Activated CD4-positive, alpha-beta T cell treated with anti-CD3 and anti-CD28 coated beads, Interleukin-2, amount 10 ng/mL, durations not matched to agents 7 days and 5 days (primary cell): Measurements from ENCODE around the gene ATG9A. TPM values are rescaled to one million over a fixed set of nuclear protein-coding genes. Genes with fewer than 3 reads are reported as not detected.
"Not testable (repeated sequence)": the region's sequence is repeated elsewhere in the genome, so short reads cannot be mapped to it uniquely, and the experiment has no call there.

Experiments
- CTCF ChIA-PET: fragments of 350-600 bp; sonication (Branson Sonifier 250); formaldehyde crosslinking; loops from one replicate; lab custom pipeline; 2021; ENCODE audit warnings: antibody characterized with exemption; lab: Charles Lee
- POLR2A ChIA-PET: fragments of 350-600 bp; sonication (Branson Sonifier 250); formaldehyde crosslinking; loops from one replicate; lab custom pipeline; 2021; ENCODE audit warnings: antibody characterized with exemption; lab: Charles Lee
- DNase-seq: peaks from one replicate; pipeline ENCODE4 v3.0.0-alpha.2; 2020
- H3K27ac Mint-ChIP-seq: one replicate; pipeline ENCODE4 v1.8.0; 2021; ENCODE audit warnings: mild to moderate bottlenecking, moderate library complexity, mixed read lengths
- H3K27me3 Mint-ChIP-seq: one replicate; pipeline ENCODE4 v1.8.0; 2021; ENCODE audit warnings: mixed read lengths
- H3K36me3 Mint-ChIP-seq: one replicate; pipeline ENCODE4 v1.8.0; 2021; ENCODE audit warnings: low read depth, mixed read lengths
- H3K4me1 Mint-ChIP-seq: one replicate; pipeline ENCODE4 v1.8.0; 2021; ENCODE audit warnings: mixed read lengths
- H3K4me3 Mint-ChIP-seq: one replicate; pipeline ENCODE4 v1.8.0; 2021; ENCODE audit warnings: mild to moderate bottlenecking, moderate library complexity, mixed read lengths
- H3K9me3 Mint-ChIP-seq: one replicate; pipeline ENCODE4 v1.8.0; 2021; ENCODE audit warnings: mixed read lengths
- total RNA-seq, 2 experiments: library from RNA; stranded (reverse); gene quantifications; one replicate each; pipeline ENCODE4 v1.2.3, GENCODE V29; 2021

ATG9A gene
- total RNA-seq, 2 experiments from 2014 or later, result 48.5 to 52.9 TPM

DNA sequence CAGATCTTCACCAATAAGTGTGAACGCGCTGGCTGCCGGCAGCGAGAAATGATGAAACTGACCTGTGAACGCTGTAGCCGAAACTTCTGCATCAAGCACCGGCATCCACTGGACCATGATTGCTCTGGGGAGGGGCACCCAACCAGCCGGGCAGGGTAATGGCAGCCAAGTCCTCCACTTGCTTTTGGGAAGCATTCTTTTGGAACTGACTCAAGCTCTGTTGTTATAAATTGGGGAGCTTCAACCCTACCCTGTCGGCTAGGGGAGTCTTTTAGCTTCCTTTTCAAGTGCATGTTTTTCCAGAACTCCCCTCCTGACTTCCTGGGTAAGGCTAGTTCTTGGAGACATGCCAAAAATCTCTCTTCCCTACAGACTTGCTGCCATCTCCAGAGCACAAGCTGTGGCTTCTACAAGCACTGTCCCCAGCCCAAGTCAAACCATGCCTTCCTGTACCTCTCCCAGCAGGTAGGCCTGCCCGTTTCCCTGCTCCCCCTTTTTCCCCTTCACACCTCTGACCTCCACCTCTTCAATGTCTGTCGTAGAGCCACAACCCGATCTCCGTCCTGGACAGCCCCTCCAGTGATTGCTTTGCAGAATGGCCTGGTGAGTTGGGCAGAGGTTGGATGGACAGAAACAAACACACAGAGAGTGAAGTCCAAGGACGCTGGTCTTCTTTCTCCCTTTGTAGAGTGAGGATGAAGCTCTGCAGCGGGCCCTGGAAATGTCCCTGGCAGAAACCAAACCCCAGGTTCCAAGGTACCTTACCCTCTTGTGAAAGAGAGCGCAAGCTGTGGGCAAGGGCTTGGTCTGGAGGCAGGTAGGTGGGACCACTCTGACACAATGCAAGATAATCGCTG, 21.3 kb downstream of the ATG9A start:
- ChIA-PET POLR2A (interaction anchor here (0.6 kb wide), 1 partner anchor 15 kb away, joined by 7 read pairs; no protein-coding TSS in a partner anchor), CTCF (interaction anchor here (0.8 to 2.0 kb wide), 11 partner anchors 9 to 312 kb away, joined by 3 to 6 read pairs (median 4); partner anchors contain the start of genes CNPPD1 and TUBA4B)
- Mint-ChIP-seq H3K36me3 (peaks cover 20% of the 10 kb centered on the region), H3K9me3 (peaks cover 3% of the 10 kb centered on the region), H3K4me1 (peaks cover 58% of the 10 kb centered on the region), H3K27me3 (no peaks in the 10 kb centered on the region), H3K27ac (peak overlapping the region; percentile 95), H3K4me3 (peak overlapping the region; percentile 80)
- DNase-seq, result no peak

DNA sequence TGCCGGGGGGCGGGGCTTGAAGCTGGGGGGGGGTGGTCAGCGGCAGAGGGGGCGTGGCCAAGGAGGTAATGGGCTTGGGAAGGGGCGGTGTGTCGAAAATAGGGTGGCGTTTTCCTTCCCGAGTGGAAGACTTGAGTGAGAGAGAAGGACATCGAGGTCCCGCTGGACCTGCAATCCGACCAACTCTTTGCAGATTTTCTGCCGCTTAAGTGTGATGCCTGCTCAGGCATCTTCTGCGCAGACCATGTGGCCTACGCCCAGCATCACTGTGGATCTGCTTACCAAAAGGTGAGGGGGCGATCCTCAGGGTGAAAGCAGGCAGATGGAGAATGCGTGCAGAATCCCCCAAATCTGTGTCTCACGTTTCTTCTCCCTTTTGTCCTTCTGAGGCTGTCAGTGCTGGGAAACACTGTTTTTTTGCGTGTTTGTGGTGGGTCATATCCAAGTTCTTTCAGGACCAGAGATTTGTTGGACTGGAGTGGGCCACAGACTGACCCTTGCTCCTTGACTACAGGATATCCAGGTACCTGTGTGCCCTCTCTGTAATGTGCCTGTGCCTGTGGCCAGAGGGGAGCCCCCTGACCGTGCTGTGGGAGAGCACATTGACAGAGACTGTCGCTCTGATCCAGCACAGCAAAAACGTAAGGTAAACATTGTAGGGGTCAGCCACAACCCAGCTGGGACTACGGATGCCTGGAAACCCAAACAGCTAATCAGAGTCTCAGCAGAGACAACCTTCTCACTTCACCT, 22.1 kb downstream of the ATG9A start:
- Mint-ChIP-seq H3K4me1 (peaks cover 58% of the 10 kb centered on the region), H3K36me3 (peaks cover 20% of the 10 kb centered on the region), H3K4me3 (peak overlapping the region; percentile 80), H3K9me3 (peaks cover 3% of the 10 kb centered on the region), H3K27me3 (no peaks in the 10 kb centered on the region), H3K27ac (peak overlapping the region; percentile 95)
- DNase-seq, result no peak
- ChIA-PET POLR2A (interaction anchor here (0.6 to 1.4 kb wide), 2 partner anchors 14 to 27 kb away, joined by 4 to 7 read pairs; no protein-coding TSS in a partner anchor), CTCF (interaction anchor here (0.9 to 2.0 kb wide), 10 partner anchors 10 to 311 kb away, joined by 3 to 13 read pairs (median 4); partner anchors contain the start of genes GLB1L, STK16 and TUBA4B)

DNA sequence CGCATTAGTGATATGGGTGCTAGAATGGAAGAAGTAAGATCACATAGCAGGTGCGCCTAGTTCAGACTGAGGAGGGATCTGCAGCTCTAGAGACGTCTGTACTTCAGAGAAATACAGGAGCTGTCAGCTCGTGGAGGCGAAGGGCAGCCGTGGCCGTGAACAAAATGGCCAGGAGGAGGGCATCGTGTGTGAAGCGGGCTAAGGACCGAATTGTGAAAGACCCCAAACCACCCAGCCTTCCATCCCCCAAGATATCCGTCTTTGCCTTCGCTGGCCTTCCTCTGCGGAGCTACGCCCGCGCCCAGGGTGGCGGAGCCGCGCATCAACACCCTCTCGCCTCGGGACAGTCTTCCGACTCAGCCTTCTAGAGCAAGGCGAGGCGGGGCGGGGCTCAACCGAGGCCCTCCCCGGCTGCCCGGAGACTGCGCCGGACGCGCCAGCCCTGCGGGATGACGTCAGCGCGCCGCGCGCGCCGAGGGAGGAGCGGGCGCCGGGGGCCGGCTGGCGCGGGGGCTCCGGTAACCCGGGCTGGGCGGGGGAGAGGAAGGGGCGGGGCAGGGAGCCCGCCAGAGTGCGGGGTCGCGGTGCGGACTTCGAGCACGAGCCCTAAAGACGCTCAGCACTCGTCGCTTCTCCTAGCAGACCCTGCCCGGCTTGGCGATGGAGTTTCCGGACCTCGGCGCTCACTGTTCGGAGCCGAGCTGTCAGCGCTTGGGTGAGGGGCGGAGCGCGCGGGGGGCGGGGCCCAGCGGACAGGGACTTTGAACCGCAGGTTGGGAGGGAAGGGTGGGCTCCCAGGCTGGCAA, 22.9 kb downstream of the ATG9A start, which contains the start of gene ZFAND2B:
Gene ZFAND2B, plus strand, starts transcription at position 455 of the 806 bp plus-strand sequence. Its CDS starts 206 bp downstream, at position 661.
- Mint-ChIP-seq H3K9me3 (peaks cover 3% of the 10 kb centered on the region), H3K27ac (peak within 1 kb of the TSS; percentile 95), H3K27me3 (no peaks in the 10 kb centered on the region), H3K36me3 (peaks cover 16% of the 10 kb centered on the region), H3K4me1 (peaks cover 52% of the 10 kb centered on the region), H3K4me3 (peak within 1 kb of the TSS; percentile 80)
- ChIA-PET POLR2A (interaction anchor here (0.5 to 1.4 kb wide), 4 partner anchors 21 to 26 kb away, joined by 3 to 4 read pairs (median 4); partner anchors contain the start of genes ANKZF1 and ATG9A), CTCF (interaction anchor here (1.1 to 2.0 kb wide), 10 partner anchors 10 to 88 kb away, joined by 3 to 13 read pairs (median 4); partner anchors contain the start of genes CNPPD1, GLB1L, STK16 and TUBA4B)
- peak; percentile 95 for DNase-seq

DNA sequence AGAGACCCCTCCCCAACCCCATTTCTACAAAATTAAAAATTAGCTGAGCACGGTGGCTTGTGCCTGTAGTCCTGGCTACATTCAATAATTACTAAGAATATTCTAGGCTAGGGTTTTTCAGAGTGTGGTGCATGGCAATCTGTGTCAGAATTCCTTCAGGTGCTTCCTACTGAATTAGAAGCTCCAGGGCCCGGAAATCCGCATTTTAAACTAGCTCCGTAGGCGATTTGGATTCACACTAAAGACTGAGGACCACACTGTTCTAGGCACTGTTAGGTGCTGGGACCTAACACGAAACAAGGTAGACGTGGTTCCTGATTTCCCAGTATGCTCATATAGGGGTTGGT, 23.5 kb downstream of the ATG9A start:
- Mint-ChIP-seq H3K27ac (peak overlapping the region; percentile 95), H3K27me3 (no peaks in the 10 kb centered on the region), H3K4me3 (peak overlapping the region; percentile 80), H3K4me1 (peaks cover 46% of the 10 kb centered on the region), H3K9me3 (peaks cover 3% of the 10 kb centered on the region), H3K36me3 (peaks cover 16% of the 10 kb centered on the region)
- ChIA-PET CTCF (interaction anchor here (1.2 to 1.9 kb wide), 8 partner anchors 10 to 89 kb away, joined by 3 to 13 read pairs (median 4); partner anchors contain the start of gene CNPPD1), POLR2A (interaction anchor here (1.2 to 1.4 kb wide), 3 partner anchors 24 to 26 kb away, joined by 3 to 4 read pairs (median 4); partner anchors contain the start of genes ANKZF1 and ATG9A)
- DNase-seq, result no peak

DNA sequence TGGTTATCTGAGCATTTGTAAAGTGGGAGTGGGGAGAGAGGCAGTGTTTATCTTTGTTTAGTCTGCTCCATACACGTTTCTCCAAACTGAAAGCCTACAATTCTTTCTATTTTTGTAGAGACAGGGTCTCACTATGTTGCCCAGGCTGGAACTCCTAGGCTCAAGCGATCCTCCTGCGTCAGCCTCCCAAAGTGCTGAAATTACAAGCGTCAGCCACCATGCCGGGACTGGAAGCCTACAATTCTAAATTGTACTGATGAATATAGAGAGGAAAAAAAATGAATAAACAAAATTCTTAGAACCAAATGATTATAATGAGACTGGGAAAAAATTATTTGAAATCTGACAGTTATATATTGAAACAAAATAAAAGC, 24.3 kb downstream of the ATG9A start:
- Mint-ChIP-seq H3K27ac (peak overlapping the region; percentile 64), H3K36me3 (peaks cover 16% of the 10 kb centered on the region), H3K4me3 (peak overlapping the region; percentile 80), H3K27me3 (no peaks in the 10 kb centered on the region), H3K9me3 (peaks cover 3% of the 10 kb centered on the region), H3K4me1 (peaks cover 45% of the 10 kb centered on the region)
- ChIA-PET CTCF (interaction anchor here (0.6 to 1.8 kb wide), 5 partner anchors 9 to 307 kb away, joined by 3 to 5 read pairs (median 4); partner anchors contain the start of gene CNPPD1), POLR2A (no interaction called here)
- no peak for DNase-seq

DNA sequence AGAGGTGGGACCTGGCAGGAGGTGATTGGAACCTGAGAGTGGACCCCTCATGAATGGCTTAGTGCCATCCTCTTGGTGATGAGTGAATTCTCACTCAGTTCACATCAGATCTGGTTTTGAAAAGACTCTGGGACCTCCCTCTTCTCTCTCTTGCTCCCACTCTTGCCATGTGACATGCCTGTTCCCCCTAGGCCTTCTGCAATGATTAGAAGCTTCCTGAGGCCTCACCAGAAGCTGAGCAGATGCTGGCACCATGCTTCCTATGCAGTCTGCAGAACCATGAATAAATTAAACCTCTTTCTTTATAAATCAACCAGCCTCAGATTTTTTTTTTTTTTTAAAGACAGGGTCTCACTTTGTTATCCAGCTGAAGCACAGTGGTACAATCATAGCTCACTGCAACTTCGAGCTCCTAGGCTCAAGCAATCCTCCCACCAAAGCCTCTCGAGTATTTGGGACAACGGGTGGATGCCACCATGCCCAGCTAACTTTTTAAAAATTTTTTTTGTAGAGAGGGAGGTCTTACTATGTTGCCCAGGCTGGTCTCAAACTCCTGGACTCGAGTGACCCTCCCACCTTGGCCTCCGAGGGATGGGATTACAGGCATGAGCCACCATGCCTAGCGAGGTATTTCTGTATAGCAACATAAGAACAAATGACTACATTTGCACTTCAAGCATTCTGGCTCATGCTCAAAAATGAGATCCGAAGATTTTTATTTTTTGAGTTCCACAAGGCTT, 24.8 kb downstream of the ATG9A start:
- Mint-ChIP-seq H3K9me3 (peaks cover 3% of the 10 kb centered on the region), H3K4me3 (no peak overlapping the region)

DNA sequence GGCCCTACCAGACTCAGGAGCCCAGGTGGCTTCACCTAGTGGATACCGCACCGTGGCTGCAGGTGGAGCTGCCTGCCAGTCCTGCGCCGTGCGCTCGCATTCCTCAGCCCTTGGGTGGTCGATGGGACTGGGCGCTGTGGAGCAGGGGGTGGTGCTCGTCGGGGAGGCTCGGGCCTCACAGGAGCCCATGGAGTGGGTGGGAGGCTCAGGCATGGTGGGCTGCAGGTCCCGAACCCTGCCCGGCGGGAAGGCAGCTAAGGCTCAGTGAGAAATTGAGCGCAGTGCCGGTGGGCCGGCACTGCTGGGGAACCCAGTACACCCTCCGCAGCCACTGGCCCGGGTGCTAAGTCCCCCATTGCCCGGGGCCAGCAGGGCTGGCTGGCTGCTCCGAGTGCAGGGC, 28.1 kb downstream of the ATG9A start:
- DNase-seq, H3K36me3 Mint-ChIP-seq, POLR2A ChIA-PET, H3K4me3 Mint-ChIP-seq, H3K27me3 Mint-ChIP-seq, H3K9me3 Mint-ChIP-seq, H3K27ac Mint-ChIP-seq: not testable (repeated sequence)
- CTCF ChIA-PET, result interaction anchor here (1.0 to 7.5 kb wide), 3 partner anchors 19 to 97 kb away, joined by 3 to 40 read pairs (median 5); no protein-coding TSS in a partner anchor
- H3K4me1 Mint-ChIP-seq, result peaks cover 12% of the 10 kb centered on the region

More for the DNA sequence above, 24.8 kb downstream of the ATG9A start:
- Mint-ChIP-seq H3K36me3 (peaks cover 15% of the 10 kb centered on the region), H3K27ac (peak overlapping the region; percentile 25), H3K27me3 (no peaks in the 10 kb centered on the region), H3K4me1 (peaks cover 40% of the 10 kb centered on the region)
- POLR2A ChIA-PET, result interaction anchor here (0.7 kb wide), 1 partner anchor 19 kb away, joined by 4 read pairs; no protein-coding TSS in a partner anchor
- DNase-seq, result no peak
- CTCF ChIA-PET, result interaction anchor here (0.6 to 1.2 kb wide), 5 partner anchors 10 to 306 kb away, joined by 3 to 4 read pairs (median 3); no protein-coding TSS in a partner anchor

DNA sequence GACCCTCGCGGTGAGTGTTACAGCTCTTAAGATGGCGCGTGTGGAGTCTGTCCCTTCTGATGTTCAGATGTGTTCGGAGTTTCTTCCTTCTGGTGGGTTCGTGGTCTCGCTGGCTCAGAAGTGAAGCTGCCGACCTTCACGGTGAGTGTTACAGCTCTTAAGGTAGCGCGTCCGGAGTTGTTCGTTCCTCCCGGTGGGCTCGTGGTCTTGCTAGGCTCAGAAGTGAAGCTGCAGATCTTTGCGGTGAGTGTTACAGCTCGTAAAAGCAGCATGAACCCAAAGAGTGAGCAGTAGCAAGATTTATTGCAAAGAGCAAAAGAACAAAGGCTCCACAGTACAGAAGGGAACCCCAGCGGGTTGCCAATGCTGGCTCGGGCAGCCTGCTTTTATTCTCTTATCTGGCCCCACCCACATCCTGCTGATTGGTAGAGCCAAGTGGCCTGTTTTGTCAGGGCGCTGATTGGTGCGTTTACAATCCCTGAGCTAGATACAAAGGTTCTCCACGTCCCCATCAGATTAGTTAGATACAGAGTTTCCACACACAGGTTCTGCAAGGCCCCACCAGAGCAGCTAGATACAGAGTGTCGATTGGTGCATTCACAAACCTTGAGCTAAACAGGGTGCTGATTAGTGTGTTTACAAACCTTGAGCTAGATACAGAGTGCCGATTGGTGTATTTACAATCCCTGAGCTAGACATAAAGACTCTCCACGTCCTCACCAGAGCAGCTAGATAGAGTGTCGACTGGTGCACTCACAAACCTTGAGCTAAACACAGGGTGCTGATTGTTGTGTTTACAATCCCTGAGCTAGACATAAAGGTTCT, 28.7 kb downstream of the ATG9A start:
- peak overlapping the region; percentile 35 for H3K4me3 Mint-ChIP-seq
- not testable (repeated sequence) for DNase-seq, H3K4me1 Mint-ChIP-seq, H3K9me3 Mint-ChIP-seq, H3K27me3 Mint-ChIP-seq, H3K36me3 Mint-ChIP-seq
- POLR2A ChIA-PET, result interaction anchor here (0.8 kb wide), 1 partner anchor 18 kb away, joined by 4 read pairs; no protein-coding TSS in a partner anchor
- peak overlapping the region; percentile 70 for H3K27ac Mint-ChIP-seq
- CTCF ChIA-PET, result interaction anchor here (0.9 to 7.5 kb wide), 5 partner anchors 11 to 95 kb away, joined by 5 to 40 read pairs (median 5); partner anchors contain the start of gene DNAJB2

DNA sequence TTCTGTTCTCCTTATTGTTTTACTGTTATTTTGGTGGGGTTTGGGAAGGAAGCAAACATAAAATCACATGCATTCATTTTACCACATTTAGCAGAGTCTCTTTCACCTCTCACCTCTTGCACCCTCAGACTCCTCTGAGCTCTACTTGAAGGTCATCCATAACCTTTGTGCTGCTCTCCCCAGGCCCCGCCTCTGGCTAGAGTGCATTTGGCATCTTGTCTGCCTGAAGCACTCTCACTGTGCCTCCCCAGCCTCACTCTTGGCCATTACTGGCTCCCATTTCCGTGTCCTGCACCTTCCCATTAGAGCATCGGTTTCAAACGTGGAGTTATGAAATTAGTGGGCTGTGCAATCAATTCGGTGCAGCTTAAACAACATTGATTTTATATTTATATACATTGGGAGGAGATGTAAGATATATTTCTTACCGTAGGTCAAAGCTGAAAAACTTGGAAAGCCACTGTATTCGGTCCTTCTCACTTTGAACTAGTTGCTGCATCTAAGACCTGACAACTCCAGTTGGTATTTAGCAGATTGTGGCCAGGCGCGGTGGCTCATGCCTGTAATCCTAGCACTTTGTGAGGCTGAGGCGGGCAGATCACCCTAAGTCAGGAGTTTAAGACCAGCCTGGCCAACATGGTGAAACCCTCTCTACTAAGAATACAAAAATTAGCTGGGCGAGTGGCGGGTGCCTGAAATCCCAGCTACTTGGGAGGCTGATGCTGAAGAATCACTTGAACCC, 29.8 kb downstream of the ATG9A start:
- CTCF ChIA-PET, result interaction anchor here (0.8 to 7.5 kb wide), 6 partner anchors 12 to 468 kb away, joined by 3 to 40 read pairs (median 5); partner anchors contain the start of gene CNPPD1
- DNase-seq, result no peak
- POLR2A ChIA-PET, result interaction anchor here (0.8 kb wide), 1 partner anchor 17 kb away, joined by 4 read pairs; no protein-coding TSS in a partner anchor
- H3K36me3 Mint-ChIP-seq, result no peaks in the 10 kb centered on the region
- H3K27ac Mint-ChIP-seq, result no peak overlapping the region
- H3K9me3 Mint-ChIP-seq, result peaks cover 3% of the 10 kb centered on the region
- H3K27me3 Mint-ChIP-seq, result no peaks in the 10 kb centered on the region
- H3K4me1 Mint-ChIP-seq, result peaks cover 7% of the 10 kb centered on the region
- no peak overlapping the region for H3K4me3 Mint-ChIP-seq
